IPS-18c (cell line): Measurements from ENCODE around the gene ITGA11.
"Not testable (repeated sequence)": the region's sequence is repeated elsewhere in the genome, so short reads cannot be mapped to it uniquely, and the experiment has no call there.

Experiments
- H3K4me3 ChIP-seq: 2 replicates; pipeline ENCODE4 v1.7.0; 2013; ENCODE audit warnings: low read depth, mild to moderate bottlenecking, low read length, moderate library complexity; ENCODE audit not compliant: insufficient read depth
- H3K9me3 ChIP-seq: one replicate; pipeline ENCODE4 v1.6.1; 2013; ENCODE audit warnings: mild to moderate bottlenecking, low read length, moderate library complexity; ENCODE audit not compliant: control insufficient read depth, insufficient read depth

ITGA11 gene

DNA sequence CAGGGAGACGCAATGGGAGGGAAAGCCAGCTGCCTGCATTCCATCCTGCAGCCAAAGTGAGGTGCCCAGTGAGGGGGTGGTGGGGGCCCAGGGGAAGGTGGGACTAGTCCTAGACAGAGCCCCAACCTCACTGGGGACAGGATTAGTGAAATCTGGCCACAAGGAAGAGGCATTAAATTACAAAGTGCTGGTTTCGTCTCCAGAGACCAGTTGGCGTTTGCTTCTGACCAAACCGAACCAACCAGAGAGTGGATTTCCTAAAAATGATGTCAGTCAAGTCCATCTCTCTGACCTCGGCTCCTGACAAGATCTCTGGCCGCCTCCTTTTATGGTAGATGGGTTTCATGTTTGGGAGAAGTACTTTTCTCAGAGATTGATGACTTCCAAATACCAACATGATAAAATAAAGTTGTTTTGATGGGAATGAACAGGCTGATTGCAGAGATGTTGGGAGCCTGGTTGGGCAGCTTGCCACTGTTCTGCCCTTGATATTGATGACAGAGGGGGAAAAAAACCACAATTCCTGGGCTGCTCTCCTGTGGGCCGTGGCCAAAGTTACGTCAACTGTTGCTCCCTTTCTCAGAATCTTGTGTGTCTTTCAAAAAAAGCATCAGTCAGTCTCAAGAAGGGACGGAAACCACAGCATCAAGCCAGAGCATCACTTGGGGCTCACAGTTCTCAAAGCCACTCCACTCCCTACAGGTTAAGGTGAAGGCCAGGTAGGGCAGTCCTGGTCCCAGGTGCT lies 24.6 kb downstream of the ITGA11 start:
- Histone ChIP-seq H3K9me3 (no peaks in the 10 kb centered on the region), H3K4me3 (no peak overlapping the region)

DNA sequence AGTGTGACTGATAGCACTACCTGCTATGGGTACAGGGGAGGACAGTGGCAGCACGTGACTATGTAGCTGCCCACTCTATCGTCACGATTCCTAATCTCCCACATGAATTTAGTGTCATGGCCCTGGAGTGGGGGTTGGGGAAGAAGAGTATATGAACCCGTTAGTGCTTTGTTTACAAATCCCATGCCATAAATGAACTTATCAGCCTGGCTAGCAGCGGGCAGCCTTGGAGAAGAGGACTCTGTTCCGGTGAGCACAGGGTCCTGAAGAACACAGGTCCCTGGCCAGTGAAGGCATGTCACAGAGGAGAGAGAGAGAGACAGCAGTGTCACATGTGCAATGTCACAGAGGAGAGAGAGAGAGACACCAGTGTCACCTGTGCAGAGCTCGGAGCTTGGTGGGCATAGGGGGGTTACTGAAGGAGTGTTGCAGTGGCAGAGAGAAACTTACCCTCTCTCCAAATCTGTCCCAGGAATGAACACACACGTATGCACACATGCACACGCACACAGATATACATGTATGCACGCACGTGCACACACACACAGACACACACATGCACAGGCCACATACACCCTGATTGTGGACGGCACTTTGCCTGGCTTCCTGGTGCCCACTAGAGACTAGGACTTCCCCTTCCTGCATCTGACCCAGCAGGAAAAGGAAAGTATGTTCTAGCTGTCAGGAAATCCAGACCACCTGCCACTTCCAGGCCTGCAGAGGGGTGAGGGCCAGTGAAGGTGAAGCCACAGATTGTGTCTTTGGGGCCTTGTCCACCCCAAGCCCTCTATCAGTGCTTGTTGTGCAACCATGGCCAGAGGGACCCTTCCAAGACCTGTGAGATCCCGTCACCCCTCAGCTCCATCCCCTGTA lies 26.3 kb downstream of the ITGA11 start:
- H3K4me3 ChIP-seq: no peak overlapping the region
- H3K9me3 ChIP-seq: no peaks in the 10 kb centered on the region

DNA sequence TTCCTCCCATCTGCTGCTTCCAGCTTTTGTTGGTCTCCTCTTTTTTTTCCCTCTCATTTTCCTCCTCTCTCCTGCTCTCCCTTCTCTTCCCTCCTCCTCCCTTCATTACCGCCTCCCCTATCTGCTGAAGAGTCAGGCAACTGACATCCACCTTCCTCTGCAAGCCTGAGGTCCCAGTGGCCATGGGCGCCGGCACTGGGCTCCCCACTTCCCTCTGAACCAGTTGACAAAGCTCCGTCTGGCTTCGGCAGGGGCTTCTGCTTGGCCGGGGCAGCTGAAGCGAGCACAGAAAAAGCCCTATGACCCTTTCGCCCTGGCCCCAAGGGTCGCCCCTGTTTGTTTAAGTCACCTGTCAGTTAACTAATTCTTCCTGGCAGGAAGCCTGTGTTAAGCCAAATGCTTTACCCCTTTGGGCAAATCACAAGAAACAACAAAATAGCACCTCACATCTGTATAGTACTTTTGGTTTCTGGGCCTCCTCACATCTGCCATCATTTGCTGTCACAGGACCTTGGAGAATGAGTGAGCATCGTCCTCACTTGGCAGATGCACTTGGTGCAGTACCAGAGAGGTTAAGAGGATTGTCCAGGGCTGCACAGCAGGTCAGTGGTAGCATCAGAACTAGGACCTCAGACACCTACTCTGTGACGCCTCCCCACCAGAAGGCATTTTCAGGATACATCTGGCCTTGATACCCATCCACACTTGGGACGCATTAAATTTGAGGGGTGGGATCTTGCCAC lies 27.7 kb downstream of the ITGA11 start:
- no peaks in the 10 kb centered on the region for H3K9me3 ChIP-seq

DNA sequence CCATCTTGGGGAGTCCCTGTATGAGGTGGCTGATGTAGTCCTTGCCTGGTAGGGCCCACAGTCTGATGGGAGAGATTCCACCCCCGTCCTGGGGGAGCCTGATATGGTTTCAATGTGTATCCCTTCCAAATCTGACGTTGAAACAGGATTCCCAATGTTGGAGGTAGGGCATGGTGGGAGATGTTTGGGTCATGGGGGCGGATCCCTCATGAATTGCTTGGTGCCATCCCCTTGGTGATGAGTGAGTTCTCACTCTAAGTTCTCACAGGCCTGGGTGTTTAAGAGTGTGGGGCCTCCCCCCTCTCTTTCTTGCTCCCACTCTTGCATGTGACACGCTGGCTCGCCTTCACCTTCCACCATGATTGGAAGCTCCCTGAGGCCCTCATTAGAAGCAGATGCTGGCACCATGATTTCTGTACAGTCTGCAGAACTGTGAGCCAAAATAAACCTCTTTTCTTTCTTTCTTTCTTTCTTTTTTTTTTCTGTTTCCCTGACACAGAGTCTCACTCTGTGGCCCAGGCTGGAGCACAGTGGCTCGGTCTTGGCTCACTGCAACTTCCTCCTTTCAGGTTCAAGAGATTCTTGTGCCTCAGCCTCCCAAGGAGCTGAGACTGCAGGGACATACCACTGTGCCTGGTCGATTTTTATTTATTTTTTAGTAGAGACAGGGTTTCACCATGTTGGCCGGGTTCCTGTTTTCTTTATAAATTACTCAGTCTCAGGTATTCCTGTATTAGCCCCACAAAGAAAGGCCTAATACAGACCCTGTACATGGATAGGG lies 28.6 kb downstream of the ITGA11 start:
- H3K4me3 ChIP-seq: no peak overlapping the region
- no peaks in the 10 kb centered on the region for H3K9me3 ChIP-seq

More for the DNA sequence above, 27.7 kb downstream of the ITGA11 start:
- no peak overlapping the region for H3K4me3 ChIP-seq

DNA sequence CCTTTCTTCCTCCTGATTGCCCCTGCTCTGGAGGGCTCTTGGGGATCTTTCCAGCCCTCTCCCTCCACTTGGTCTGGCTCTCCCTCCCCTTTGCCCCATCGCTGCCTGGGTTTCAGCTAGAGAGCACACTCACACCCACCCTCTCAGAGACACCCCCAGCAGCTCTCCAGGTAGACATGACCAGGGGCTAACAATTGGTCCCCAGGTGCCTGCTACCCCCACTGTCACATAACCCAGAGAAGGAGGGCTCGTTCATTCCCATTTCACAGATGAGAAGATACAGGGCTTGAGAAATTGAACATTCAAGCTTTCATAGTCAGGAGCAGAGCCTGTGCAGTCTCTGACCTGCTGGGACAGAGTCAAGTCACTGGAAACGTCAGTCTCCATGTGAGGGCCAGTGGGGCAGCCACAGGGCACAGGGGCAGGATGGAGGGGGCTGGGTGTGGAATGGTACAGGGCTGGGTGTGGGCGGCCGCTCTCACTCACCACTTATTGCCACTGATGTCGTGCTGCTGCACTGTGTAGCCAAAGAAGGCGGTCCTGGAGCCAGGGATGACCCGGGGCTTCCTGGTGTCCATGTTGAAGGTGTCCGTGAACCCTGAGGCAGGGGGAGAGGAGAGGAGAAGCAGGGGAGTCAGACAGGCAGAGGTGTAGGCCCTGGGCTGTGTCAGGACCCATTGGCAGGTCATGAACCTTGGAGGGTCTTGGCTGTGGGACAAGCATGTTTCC lies 29.4 kb downstream of the ITGA11 start:
- no peaks in the 10 kb centered on the region for H3K9me3 ChIP-seq
- H3K4me3 ChIP-seq: no peak overlapping the region

DNA sequence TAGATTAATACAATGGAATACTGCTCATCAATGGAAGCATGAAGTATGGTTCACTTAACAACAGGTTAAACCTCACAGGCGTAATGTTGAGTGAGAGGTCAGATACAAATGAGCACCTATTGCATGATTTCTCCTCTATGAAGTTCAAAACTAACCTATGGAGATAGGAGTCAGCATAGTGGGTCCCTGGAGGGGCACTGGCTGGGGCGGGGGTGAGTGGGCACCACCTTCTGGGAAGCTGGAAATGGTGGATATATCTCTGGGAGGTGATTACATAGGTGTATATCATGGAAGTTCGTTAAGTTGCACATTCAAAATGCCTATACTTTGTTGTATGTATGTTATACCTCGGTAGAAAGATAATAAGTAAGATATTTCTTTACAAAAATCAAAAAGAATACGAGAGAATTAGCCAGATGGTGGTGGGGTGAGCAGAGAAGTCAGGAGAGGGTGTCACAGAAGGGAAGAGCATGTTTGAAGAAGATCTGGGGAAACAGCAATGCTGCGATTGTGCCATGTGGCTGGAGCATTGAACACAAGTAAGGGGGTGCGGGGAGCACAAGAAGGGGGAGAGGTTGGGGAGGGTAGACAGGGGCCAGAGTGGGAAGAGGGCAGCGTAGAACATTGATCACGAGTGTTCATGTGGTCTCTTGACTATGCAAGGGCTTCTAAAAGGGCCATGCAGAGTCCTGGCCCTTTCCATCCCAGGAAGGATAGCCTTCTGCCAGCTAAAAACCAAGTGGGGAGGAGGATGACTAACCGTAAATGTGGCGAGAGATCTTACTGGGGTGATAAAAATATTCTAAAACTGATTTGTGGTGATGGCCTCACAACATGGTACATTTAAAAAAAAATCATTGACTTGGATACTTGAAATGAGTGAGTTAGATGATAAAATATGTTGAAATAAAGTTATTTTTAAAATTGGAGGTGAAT lies 30.2 kb downstream of the ITGA11 start:
- Histone ChIP-seq H3K4me3 (no peak overlapping the region), H3K9me3 (no peaks in the 10 kb centered on the region)

DNA sequence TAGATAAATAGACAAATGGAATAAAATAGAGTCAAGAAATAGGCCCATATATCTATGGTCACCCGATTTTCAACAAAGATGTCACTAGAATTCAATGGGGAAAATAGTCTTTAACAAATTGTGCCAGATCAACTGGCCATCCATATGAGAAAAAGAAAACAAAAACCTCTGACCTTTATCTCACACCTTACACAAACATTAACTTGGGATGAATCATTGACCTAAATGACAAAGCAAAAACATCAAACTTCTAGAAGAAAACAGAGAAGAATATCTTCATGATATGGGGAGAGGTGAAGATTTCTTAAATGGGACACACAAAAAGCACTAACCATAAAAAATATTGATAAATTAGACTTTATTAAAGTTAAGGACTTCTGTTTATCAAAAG lies 31.9 kb downstream of the ITGA11 start:
- Histone ChIP-seq H3K9me3 (no peaks in the 10 kb centered on the region), H3K4me3 (no peak overlapping the region)

DNA sequence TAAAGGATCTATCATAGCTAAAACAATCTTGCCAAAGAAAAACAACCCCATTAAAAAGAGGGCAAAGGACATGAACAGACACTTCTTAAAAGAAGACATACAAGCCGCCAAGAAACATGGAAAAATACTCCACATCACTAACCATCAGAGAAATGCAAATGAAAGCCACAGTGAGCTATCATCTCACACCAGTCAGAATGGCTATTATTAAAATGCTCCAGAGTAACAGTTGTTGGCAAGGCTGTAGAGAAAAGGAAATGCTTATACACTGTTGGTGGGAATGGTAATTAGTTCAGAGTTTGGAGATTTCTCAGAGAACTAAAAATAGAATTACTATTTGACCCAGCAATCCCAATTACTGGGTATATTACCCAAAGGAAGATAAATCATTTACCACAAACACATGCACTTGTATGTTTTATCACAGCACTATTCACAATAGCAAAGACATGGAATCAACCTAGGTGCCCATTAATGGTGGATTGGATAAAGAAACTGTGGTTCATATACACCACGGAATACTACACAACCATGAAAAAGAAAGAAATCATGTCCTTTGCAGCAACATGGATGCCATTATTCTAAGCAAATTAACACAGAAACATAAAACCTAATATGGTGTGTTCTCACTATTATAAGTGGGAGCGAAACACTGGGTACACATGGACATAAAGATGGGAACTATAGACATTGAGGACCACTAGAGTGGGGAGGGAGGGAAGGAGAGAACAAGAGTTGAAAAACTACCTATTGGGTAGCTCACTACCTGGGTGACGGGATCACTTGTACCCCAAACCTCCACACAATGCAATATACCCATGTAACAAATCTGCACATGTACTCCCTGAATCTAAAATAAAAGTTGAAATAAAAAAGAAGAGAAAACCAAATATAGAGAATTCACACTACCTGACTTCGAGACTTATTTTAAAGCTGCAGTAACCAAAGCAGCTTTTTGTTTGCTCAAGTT lies 32.6 kb downstream of the ITGA11 start:
- Histone ChIP-seq H3K4me3 (no peak overlapping the region), H3K9me3 (no peaks in the 10 kb centered on the region)

DNA sequence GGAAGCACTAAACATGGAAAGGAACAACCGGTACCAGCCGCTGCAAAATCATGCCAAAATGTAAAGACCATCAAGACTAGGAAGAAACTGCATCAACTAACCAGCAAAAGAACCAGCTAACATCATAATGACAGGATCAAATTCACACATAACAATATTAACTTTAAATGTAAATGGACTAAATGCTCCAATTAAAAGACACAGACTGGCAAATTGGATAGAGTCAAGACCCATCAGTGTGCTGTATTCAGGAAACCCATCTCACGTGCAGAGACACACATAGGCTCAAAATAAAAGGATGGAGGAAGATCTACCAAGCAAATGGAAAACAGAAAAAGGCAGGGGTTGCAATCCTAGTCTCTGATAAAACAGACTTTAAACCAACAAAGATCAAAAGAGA lies 34.0 kb downstream of the ITGA11 start:
- not testable (repeated sequence) for H3K4me3 ChIP-seq, H3K9me3 ChIP-seq

DNA sequence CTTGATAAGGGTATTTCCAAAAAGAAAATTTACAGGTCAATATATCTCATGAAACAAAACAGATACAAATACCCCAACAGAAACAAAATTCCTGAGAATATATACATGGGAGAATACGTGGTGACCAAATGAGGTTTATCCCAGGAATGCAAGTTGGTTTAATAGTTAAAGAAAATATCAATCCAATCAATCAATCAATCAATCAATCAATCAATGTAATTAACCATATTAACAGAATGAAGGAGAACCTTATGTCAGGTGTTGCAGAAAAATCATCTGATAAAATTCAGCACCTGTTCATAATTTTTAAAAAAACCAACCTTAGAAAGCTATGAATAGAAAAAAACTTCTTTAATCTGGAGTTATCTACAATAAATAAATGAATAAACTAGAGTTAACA lies 35.9 kb downstream of the ITGA11 start:
- no peak overlapping the region for H3K4me3 ChIP-seq

DNA sequence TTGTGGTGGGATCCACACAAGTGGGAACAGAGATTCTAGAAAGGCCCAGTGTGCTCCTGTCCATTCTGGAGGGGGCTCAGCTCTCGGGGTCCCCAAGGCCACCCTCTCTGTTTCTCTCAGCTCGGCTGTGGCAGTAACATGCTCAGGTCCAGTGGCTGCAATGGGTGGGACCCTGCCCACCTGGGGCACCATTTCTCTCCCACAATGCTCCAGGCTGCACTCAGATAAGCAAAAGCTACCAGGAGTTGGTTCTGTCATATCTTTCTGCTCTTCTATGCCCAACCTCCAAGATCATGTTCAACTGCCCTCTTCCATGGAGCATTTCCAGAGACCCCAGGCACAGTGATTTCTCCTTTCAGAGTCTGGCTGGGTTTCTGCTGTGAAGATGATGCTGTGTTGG lies 40.8 kb downstream of the ITGA11 start:
- Histone ChIP-seq H3K9me3 (no peaks in the 10 kb centered on the region), H3K4me3 (no peak overlapping the region)

More for the DNA sequence above, 35.9 kb downstream of the ITGA11 start:
- no peaks in the 10 kb centered on the region for H3K9me3 ChIP-seq

DNA sequence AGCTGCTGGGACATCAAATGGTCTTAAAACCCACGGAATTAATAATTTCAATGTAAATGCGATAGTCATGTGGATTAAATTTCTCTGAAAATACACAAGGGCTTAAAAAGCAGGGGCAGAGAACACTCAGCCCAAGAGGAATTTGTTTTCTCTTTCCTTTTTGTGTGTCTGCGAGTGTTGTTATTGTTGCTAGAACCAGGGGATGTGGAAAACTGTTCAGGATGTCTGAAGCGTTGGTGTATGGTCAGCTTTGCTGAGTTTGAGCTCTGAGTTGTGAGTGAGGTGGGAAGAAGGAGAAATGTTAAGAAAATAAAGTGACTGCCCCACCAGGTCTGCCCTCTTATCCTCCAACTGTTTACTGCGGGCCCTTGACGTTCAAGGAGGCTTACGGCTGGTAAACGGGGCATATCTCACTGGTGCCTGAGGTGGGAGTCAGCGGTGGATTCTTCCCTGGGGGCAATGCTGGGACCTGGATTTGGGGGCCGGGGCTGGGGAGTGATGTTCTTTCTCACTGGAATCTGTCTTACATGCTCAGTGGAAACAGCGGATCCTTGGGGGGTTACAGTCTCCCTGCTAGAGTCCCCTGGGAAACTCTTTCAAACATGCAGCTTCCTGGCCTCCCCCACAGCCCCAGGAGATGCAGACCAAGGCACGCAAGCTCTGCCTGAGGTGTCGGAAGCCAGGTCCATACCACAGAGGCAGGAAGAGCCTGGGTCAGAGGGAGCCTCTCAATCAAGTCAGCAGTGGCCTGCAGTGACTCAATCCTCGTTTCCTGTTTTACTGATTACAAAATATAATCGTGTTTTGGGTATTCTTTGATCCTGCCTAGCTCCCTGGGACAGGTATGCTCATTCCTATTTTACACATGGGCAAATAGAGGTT lies 41.8 kb downstream of the ITGA11 start:
- Histone ChIP-seq H3K4me3 (no peak overlapping the region), H3K9me3 (no peaks in the 10 kb centered on the region)

DNA sequence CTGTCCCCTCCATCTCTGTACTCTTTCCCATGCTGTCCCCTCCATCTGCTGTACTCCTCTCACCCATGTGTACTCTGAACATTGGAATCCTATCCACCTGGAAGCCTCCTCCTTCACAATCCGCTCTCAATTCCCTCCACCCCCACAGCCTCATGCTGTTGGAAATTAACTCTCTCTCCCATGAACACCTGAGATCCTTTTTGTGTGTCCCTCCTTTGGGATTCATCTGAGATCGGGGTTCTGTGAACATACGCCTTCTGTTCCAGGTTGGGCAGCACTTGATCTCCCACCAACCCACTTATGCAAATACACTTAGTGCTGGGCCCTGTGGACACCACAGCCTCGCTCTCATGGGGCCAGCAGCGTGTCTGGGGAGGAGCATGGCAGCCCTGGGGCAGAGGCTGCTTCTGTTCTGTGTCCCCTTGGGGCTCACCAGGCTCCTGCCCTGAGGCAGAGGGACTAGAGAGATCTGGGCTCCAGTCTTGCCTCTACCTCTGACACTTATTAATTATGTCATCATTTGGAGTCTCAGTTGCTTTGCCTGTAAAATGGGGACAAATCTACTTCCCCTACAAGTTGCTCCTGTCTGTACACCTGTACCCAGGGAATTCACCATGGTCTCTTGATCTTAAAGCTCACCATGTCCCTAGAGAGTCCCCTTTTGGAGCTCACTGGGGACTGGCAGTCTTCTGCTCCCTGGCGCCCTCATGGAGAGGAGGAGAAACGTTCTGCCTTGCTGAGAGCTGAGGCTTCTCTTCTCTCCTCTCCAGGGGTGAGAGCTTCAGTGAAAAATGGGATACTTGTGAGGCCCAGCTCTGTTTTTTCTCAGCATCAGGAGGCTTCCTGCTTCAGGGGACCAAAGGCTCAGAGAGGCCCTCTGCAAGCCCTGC lies 42.7 kb downstream of the ITGA11 start:
- no peaks in the 10 kb centered on the region for H3K9me3 ChIP-seq

More for the DNA sequence above, 42.7 kb downstream of the ITGA11 start:
- no peak overlapping the region for H3K4me3 ChIP-seq
